AG08395 (cell line): ENCODE results near the gene CDH13.
A peak's percentile ranks its signal among the peaks of the same experiment; 100 is the strongest.

Experiments used
- DNase-seq: peaks from one replicate; pipeline ENCODE4 v3.0.0; 2012; ENCODE audit warnings: mixed read lengths, low spot score

The CDH13 gene

DNA sequence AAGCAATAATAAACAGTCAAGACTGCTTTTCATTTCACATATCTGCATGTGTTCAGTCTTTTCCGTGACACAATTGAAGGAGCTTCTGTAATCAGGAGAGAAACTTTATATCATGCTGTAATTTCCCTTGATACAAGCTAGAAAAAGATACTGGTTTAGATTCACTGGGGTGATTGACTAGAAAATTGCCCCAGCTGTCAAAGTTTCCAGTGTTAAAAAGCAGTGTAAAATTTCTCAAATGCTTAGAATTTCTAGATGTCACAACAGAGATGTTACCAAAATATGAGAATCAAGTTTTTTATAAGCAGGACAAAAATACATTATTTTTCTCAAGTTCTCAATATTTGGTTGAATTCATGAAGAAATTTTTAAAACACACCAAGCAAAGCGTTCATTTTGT is 888.6 kb downstream of the CDH13 start:
- DNase-seq = no peak

GRCh38 chr16:83516931-83517330 is 890.2 kb downstream of the CDH13 start:
- no peak for DNase-seq

DNA sequence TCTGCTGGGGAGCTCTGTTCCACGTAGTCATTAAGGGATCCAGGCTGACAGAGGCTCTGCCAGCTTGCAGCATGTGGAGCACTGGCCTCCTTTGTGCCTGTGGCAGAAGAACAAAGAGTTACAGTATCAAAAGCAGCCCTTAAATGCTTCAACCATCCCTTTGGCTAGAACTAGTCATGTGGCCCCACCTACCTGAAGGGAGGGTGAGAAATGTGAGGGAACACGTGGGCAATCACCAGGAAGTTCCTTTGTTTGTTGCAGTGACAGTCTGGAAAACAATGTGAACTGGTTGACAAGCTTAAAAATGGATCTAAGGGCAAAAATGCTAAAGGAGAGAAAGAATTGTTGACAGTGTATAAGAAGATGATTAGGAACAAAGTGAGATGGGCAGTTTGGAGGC is 890.6 kb downstream of the CDH13 start:
- DNase-seq = no peak

GRCh38 chr16:83520596-83520995 is 893.8 kb downstream of the CDH13 start:
- no peak for DNase-seq

- peak; percentile 84 for DNase-seq
These were observed 903.5 kb downstream of the CDH13 start for GRCh38 chr16:83530293-83530692.

GRCh38 chr16:83532634-83533033 is 905.9 kb downstream of the CDH13 start:
- DNase-seq = no peak

DNA sequence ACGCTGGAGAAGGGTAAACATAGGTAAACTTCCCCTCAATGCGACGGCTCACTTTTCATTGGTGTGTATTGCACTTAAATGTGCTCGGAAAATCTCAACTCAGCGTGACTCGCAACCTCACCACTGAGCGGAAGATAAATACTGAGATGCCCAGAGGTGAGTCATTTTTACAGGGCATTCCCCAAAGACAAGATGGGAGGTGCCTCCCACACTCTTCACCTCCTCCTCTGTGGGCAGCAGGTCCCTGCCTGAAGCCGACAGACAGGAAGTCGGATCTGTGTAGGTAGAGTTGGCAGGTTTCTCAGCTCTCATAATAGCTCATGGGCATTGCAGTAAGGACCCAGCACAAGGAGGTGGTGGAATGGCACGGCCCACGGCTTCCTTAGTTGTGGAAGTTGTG is 906.4 kb downstream of the CDH13 start:
- peak; percentile 25 for DNase-seq

GRCh38 chr16:83538707-83539106 is 911.9 kb downstream of the CDH13 start:
- no peak for DNase-seq

GRCh38 chr16:83539736-83540490 is 913.1 kb downstream of the CDH13 start:
- DNase-seq = no peak

DNA sequence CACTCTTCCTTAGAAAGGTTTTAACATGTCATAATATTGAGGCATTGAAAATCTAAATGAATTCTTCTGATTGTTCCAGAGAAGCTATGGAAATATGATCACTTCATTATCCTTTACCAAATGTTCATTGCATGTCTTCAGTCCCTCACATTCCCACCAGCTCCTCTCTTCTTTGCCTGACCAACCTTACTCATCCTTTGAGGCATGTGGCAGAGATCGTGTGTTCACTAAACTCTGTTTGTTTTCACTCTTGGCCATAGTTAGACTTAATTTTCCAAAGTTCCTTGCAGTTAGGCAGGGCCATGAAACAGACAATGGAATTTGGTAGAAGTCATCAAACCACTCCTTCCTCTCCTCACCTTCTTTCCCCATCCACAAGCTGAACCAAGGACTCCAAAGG is 914.5 kb downstream of the CDH13 start:
- DNase-seq = peak; percentile 41

GRCh38 chr16:83542491-83542890 is 915.7 kb downstream of the CDH13 start:
- DNase-seq = no peak

DNA sequence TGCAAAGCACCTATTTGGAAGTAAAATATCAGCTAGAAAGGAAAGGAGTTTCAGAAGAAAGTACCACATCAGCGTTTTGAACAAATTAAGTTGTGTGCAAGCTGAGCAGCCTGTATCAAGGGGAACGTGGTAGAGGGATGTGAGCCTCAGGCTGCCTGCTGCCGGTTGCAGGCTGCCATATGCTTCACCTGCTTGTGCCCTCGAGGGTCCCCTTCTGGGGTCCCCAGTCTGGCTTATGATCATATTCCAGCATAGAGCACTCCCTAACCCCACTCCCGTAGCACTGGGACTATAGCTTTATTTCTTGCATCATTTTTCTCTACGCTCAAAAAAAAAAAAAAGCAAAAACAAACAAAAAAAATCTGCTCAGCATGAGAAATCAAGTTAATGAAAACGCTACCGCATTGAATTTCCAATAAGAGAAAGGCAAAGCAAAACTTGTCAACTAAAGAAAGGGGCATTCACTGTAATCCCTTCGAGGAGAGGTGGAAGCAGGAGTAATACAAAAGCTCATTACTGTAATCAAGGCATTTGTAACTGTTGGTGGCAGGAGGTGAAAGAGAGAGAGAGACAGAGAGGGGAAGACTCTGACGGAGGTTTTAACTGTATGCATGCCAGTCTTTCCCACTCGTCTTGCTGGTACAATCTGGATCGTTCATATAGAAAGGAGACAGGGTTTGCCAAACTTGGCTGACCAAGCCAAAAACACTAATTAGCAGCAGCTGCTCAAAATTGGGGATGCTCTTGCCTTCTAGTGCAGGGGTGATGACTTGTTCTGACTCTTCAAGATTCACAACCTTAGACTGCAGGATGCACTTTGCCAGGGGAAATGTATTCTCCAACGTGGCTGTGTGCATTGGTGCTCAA is 922.8 kb downstream of the CDH13 start:
- DNase-seq = no peak

DNA sequence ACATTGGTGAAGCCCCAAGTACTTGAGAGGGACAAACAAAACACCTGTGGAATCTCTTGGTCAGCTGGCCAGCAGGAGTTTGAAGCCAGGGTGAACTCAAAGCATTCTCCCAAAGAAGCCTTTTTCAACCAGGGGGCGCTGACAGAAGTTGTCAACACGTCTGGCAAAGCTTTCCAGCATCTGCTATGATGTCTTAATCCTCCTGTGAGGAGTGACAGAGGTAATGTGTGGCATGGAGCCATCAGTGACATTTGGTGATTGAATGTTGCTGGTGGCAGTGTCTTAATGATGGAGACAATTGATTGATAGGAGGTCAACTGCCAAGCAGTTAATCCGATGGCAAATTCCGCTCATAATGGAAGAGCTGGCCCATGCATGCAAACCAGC is 923.4 kb downstream of the CDH13 start:
- no peak for DNase-seq

- peak; percentile 37 for DNase-seq
These were observed 925.5 kb downstream of the CDH13 start for GRCh38 chr16:83552228-83552627.

DNA sequence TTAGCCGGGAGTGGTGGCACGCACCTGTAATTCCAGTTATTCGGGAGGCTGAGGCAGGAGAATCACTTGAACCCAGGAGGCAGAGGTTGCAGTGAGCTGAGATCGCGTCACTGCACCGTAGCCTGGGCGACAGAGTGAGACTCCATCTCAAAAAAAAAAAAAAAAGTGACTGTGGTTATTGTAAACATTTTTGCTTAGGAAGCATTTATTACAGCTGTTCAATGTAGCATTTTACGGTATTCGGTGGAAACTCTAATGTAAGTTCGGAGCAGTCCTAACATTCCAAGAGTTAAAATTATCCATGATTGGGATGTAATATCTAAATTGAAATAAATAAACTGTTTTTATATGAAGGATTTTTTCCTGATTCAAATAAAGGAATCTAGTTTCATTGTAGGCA is 926.2 kb downstream of the CDH13 start:
- no peak for DNase-seq

DNA sequence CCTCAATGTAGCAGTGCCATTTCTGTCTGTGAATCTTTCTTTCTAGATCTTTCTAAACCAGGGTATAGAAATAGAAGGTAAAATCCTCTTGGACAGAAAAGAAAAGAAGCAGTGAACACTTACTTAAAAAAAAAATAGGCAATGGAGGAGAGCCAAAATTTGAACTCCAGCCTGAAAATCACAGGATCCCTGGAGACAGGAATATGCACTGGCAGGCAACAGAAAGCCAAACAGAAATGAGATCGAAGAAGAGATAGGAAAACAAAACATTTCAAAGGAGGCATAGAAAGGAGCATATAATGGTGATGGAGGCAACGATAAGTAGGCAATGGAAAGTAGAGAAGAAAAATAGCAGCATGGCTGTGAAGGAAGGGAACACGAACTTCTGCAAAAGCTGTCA is 927.3 kb downstream of the CDH13 start:
- DNase-seq = no peak

GRCh38 chr16:83554540-83554939 is 927.8 kb downstream of the CDH13 start:
- DNase-seq = no peak

GRCh38 chr16:83561876-83562275 is 935.1 kb downstream of the CDH13 start:
- DNase-seq = peak; percentile 37

GRCh38 chr16:83568345-83568744 is 941.6 kb downstream of the CDH13 start:
- no peak for DNase-seq

DNA sequence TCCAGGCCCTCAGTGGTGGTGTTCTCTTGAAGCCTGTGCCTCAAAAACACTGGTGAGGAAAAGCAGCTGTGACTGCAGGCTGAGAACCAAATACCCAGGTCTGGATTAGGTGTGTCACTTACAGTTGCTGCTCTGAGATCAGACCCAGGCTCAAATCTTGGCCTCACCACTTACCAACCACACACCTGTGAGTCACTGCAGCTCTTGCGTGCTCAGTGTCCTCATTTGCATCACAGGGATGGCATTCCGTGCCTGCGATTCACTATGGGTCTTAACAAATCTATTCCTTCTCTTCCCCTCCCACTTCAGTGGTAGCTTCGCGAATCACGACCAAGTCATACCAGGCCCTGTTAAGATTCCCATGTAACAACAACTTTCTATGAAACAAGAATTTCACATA is 947.6 kb downstream of the CDH13 start:
- peak; percentile 88 for DNase-seq

DNA sequence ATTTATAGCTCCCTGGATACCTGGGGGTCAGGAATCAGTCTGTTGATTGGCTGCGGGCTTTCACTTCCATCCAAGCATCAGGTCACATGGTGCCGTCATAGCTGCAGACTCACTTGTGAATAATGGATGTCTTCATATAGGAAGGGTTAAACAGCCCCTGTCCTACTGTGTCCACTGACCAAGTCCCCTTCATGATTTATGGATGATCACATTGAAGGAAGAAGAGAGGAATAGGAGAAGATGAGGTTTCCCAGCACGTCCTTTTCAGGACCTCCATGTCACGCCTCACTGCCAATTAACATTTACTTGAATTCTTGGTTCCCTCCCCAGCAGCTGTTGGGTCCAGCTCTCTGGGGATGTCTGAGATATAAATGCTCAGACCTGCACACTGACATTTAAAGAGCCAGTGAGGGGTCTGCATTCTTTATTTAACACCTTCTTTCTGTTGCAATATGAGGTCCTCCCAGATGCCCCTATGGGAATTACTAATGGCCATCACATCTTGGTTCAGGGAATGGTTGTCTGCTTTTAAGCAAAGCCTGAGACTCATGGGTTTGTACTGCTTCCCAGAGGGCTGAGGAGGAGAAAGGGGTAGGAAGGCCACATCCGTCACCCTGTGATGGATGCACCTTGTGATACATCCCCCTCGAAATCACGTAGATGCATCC is 950.4 kb downstream of the CDH13 start:
- DNase-seq = no peak

GRCh38 chr16:83578171-83578570 is 951.4 kb downstream of the CDH13 start:
- no peak for DNase-seq

DNA sequence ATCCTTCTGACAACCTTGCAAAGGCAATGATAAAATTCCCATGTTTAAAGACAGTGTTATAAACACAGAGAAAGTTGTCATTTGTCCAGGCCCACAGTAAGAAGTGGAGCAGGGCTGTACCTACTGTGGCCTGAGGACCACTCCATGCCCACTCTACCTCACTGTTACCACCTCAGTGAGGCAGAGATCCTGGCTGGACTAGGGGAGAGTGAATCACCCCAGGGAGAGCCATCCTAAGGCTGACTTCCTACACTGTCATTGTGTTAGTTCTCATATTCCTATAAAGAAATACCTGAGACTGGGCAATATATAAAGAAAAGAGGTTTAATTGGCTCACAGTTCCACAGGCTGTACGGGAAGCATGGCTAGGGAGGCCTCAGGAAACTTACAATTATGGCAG is 952.3 kb downstream of the CDH13 start:
- no peak for DNase-seq
